ENCODE data around the gene AP1M2. TPM values are rescaled to one million over a fixed set of nuclear protein-coding genes. Genes with fewer than 3 reads are reported as not detected.
"Not testable (repeated sequence)": the region's sequence is repeated elsewhere in the genome, so short reads cannot be mapped to it uniquely, and the experiment has no call there.

The AP1M2 gene
- total RNA-seq, 1 experiment from 2014 or later, result 127 TPM

GRCh38 chr19:10551698-10552301, 35.3 kb downstream of the AP1M2 start:
- Mint-ChIP-seq H3K36me3 (peaks cover 56% of the 10 kb centered on the region), H3K27ac (no peak overlapping the region), H3K4me1 (no peaks in the 10 kb centered on the region), H3K27me3 (ENCODE audit: low read depth) (no peaks in the 10 kb centered on the region), H3K9me3 (no peaks in the 10 kb centered on the region), H3K4me3 (no peak overlapping the region)
- ATAC-seq (peak; percentile 38), DNase-seq (ENCODE audit: low spot score) (peak; percentile 41)
- ChIA-PET POLR2A (interaction anchor here (0.6 to 1.5 kb wide), 3 partner anchors 13 to 93 kb away, joined by 3 to 8 read pairs (median 3); no protein-coding TSS in a partner anchor), CTCF (interaction anchor here (0.6 to 3.7 kb wide), 18 partner anchors 10 to 149 kb away, joined by 3 to 27 read pairs (median 5); partner anchors contain the start of genes ATG4D, QTRT1 and S1PR5)
- no peak for TF ChIP-seq ZSCAN18 (CRISPR knock-in tag; IDR thresholded peaks at IDR 0.05)
- TF ChIP-seq MAX (CRISPR knock-in tag; IDR thresholded peaks at IDR 0.05), result no peak
- no peak for TF ChIP-seq MXD4 (CRISPR knock-in tag; IDR thresholded peaks at IDR 0.05; ENCODE audit: borderline replicate concordance)
- no peak for TF ChIP-seq CREM (CRISPR knock-in tag; IDR thresholded peaks at IDR 0.05)
- no peak for TF ChIP-seq E2F5 (CRISPR knock-in tag; IDR thresholded peaks at IDR 0.05)
- TF ChIP-seq ZNF232 (CRISPR knock-in tag; IDR thresholded peaks at IDR 0.05), result no peak
- TF ChIP-seq ZNF532 (CRISPR knock-in tag; IDR thresholded peaks at IDR 0.05; ENCODE audit: borderline replicate concordance), result no peak
- TF ChIP-seq ZBTB21 (CRISPR knock-in tag; IDR thresholded peaks at IDR 0.05; ENCODE audit: borderline replicate concordance), result no peak
- TF ChIP-seq ZNF512 (CRISPR knock-in tag; IDR thresholded peaks at IDR 0.05; ENCODE audit: borderline replicate concordance), result no peak
- no peak for TF ChIP-seq FOXK1 (CRISPR knock-in tag; IDR thresholded peaks at IDR 0.05)
- TF ChIP-seq ZNF416 (CRISPR knock-in tag; IDR thresholded peaks at IDR 0.05), result no peak
- TF ChIP-seq SP1 (CRISPR knock-in tag; conservative IDR thresholded peaks at IDR 0.05), result no peak
- TF ChIP-seq MLX (CRISPR knock-in tag; IDR thresholded peaks at IDR 0.05), result no peak
- TF ChIP-seq ZNF317 (CRISPR knock-in tag; IDR thresholded peaks at IDR 0.05; ENCODE audit: borderline replicate concordance, low read depth), result no peak
- no peak for TF ChIP-seq NFATC4 (CRISPR knock-in tag; IDR thresholded peaks at IDR 0.05)
- no peak for TF ChIP-seq AR (CRISPR knock-in tag; IDR thresholded peaks at IDR 0.05)
- no peak for TF ChIP-seq NR3C1 (CRISPR knock-in tag; conservative IDR thresholded peaks at IDR 0.05; ENCODE audit: low read depth)
- TF ChIP-seq ATF2 (CRISPR knock-in tag; IDR thresholded peaks at IDR 0.05; ENCODE audit: borderline replicate concordance, low read depth), result no peak

GRCh38 chr19:10551006-10551405, 36.1 kb downstream of the AP1M2 start:
- POLR2A ChIA-PET, result interaction anchor here (1.0 to 1.5 kb wide), 2 partner anchors 14 to 94 kb away, joined by 3 read pairs; no protein-coding TSS in a partner anchor

More at GRCh38 chr19:10551006-10551405, 36.1 kb downstream of the AP1M2 start:
- H3K27me3 Mint-ChIP-seq (ENCODE audit: low read depth); ATAC-seq; DNase-seq (ENCODE audit: low spot score); H3K27ac Mint-ChIP-seq; H3K4me3 Mint-ChIP-seq; H3K9me3 Mint-ChIP-seq; H3K4me1 Mint-ChIP-seq: not testable (repeated sequence)
- H3K36me3 Mint-ChIP-seq, result peaks cover 53% of the 10 kb centered on the region
- CTCF ChIA-PET, result interaction anchor here (0.6 to 3.7 kb wide), 14 partner anchors 9 to 149 kb away, joined by 3 to 27 read pairs (median 8); partner anchors contain the start of genes ATG4D and QTRT1

Data from WTC11 (cell line).